Motor neuron (in vitro differentiated cells): ENCODE measurements around the gene ADGRG7. TPM values are rescaled to one million over a fixed set of nuclear protein-coding genes. Genes with fewer than 3 reads are reported as not detected.
"Not testable (repeated sequence)": the region's sequence is repeated elsewhere in the genome, so short reads cannot be mapped to it uniquely, and the experiment has no call there.

ENCODE experiments used
- ATAC-seq, 8 experiments: fragments of 200-7000 bp; cut with Tn5 transposase; replicated peaks in 6 of 8; 2 replicates each; pipeline ENCODE4 v1.8.0; 2021; ENCODE audit warnings: mild to moderate bottlenecking in 8 of 8, moderate library complexity in 8 of 8
- H3K27ac ChIP-seq, 2 donors: fragments of 250-450 bp; sonication (Bioruptor Pico); 2 replicates each; pipeline ENCODE4 v1.9.0; 2021; ENCODE audit warnings: antibody characterized with exemption in 2 of 2, mild to moderate bottlenecking in 2 of 2, moderate library complexity in 1 of 2
- H3K4me1 ChIP-seq, 2 donors: fragments of 250-450 bp; sonication (Bioruptor Pico); replicated peaks in 1 of 2; 2 replicates each; pipeline ENCODE4 v1.6.1; 2021; ENCODE audit warnings: antibody characterized with exemption in 2 of 2, mild to moderate bottlenecking in 2 of 2, moderate library complexity in 1 of 2
- H3K4me3 ChIP-seq, 5 donors: fragments of 250-450 bp; sonication (Bioruptor Pico); 2 replicates each; pipeline ENCODE4 v1.9.0; 2021; ENCODE audit warnings: antibody characterized with exemption in 5 of 5, mild to moderate bottlenecking in 5 of 5, moderate library complexity in 4 of 5
- WGBS, 10 experiments: fragments of 450-650 bp; shearing (Covaris generic); methylation state at CpG; one replicate each; pipeline ENCODE4 v1.0.0; 2022; 5-methylcytosine and 5-hydroxymethylcytosine counted together
- in situ Hi-C, 9 experiments: fragments of 400-800 bp; cut with MboI; loops; one replicate each; pipeline ENCODE4 v1.15.0; 2021; ENCODE audit warnings: low sequenced_read_pairs in 9 of 9, low pct_unique_long_range_greater_than_20kb in 2 of 9; ENCODE audit not compliant: unreplicated experiment in 9 of 9
- total RNA-seq, 8 experiments: library from RNA; unstranded; fragments of 300-600 nt; gene quantifications; 2 replicates each; pipeline versions ENCODE4 v1.2.3 to v1.2.4, GENCODE V29; 2022

ADGRG7 gene
- total RNA-seq, 8 experiments from 2014 or later = 0.66 TPM; not detected in 7

DNA sequence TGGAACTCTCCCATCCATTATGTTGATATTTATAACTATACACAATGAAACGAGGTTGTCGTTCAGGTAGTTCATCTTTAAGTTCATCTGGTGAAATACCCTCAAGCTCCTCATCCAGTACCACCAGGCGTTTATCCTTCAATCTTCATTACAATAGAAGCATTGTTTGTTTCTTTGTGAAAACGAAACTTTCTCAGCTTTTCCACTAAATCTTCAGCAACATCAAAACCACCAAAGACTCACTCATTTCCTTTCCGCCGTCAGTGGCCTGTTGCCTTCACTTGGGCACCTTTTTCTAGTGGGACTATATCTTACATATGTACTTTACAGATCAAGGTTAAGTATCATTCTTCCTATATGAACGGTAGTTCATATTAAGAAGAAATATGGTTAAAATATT, 55.8 kb downstream of the ADGRG7 start:
- no peak for ATAC-seq
- in situ Hi-C loops = no loop called here
- Histone ChIP-seq H3K4me3 (no peak overlapping the region), H3K27ac (no peak overlapping the region), H3K4me1 (no peaks in the 10 kb centered on the region)
- 46 to 100% (median 68%) methylated on average over 1 to 7 of the region's 7 CpGs for WGBS, 10 experiments

DNA sequence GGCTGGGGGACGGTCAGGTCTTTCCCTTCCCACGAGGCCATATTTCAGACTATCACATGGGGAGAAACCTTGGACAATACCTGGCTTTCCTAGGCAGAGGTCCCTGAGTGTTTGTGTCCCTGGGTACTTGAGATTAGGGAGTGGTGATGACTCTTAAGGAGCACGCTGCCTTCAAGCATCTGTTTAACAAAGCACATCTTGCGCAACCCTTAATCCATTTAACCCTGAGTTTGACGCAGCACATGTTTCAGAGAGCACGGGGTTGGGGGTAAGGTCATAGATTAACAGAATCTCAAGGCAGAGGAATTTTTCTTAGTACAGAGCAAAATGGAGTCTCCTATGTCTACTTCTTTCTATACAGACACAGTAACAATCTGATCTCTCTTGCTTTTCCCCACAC, 57.3 kb downstream of the ADGRG7 start:
- H3K4me3 ChIP-seq, H3K4me1 ChIP-seq, H3K27ac ChIP-seq, in situ Hi-C loops, ATAC-seq: not testable (repeated sequence)
- WGBS, 10 experiments = 0 to 100% (median 53%) methylated on average over 1 to 2 of the region's 6 CpGs; no CpG with 5 or more reads in 6 of the 10 experiments

DNA sequence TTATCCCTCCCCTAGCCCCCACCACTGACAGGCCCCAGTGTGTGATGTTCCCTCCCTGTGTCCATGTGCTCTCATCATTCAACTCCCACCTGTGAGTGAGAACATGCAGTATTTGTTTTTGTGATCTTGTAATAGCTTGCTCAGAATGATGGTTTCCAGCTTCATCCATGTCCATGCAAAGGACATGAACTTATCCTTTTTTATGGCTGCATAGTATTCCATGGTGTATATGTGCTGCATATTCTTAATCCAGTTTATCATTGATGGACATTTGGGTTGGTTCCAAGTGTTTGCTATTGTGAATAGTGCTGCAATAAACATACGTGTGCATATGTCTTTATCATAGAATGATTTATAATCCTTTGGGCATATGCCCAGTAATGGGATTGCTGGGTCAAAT, 57.9 kb downstream of the ADGRG7 start:
- H3K4me3 ChIP-seq, H3K27ac ChIP-seq, ATAC-seq, in situ Hi-C loops, H3K4me1 ChIP-seq: not testable (repeated sequence)
- WGBS, 10 experiments = 11 to 100% (median 95%) methylated on average over 1 of the region's 1 CpG; no CpG with 5 or more reads in 6 of the 10 experiments

DNA sequence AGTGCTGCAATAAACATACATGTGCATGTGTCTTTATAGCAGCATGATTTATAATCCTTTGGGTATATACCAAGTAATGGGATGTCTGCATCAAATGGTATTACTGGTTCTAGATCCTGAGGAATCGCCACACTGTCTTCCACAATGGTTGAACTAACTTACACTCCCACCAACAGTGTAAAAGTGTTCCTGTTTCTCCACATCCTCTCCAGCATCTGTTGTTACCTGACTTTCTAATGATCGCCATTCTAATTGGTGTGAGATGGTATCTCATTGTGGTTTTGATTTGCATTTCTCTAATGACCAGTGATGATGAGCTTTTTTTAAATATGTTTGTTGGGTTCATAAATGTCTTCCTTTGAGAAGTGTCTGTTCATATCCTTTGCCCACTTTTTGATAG, 61.6 kb downstream of the ADGRG7 start:
- WGBS, 10 experiments = 68 to 100% (median 100%) methylated on average over 1 to 2 of the region's 2 CpGs; no CpG with 5 or more reads in 5 of the 10 experiments
- in situ Hi-C loops, ATAC-seq, H3K27ac ChIP-seq, H3K4me3 ChIP-seq, H3K4me1 ChIP-seq: not testable (repeated sequence)

GRCh38 chr3:100681496-100681895, 72.1 kb downstream of the ADGRG7 start:
- in situ Hi-C loops = no loop called here
- Histone ChIP-seq H3K4me3 (no peak overlapping the region), H3K27ac (no peak overlapping the region), H3K4me1 (no peaks in the 10 kb centered on the region)
- ATAC-seq = no peak
- whole genome bisulfite sequencing, 10 experiments = 33 to 100% (median 100%) methylated on average over 1 of the region's 1 CpG; no CpG with 5 or more reads in 5 of the 10 experiments

GRCh38 chr3:100682056-100682853, 72.9 kb downstream of the ADGRG7 start:
- in situ Hi-C loops = no loop called here

DNA sequence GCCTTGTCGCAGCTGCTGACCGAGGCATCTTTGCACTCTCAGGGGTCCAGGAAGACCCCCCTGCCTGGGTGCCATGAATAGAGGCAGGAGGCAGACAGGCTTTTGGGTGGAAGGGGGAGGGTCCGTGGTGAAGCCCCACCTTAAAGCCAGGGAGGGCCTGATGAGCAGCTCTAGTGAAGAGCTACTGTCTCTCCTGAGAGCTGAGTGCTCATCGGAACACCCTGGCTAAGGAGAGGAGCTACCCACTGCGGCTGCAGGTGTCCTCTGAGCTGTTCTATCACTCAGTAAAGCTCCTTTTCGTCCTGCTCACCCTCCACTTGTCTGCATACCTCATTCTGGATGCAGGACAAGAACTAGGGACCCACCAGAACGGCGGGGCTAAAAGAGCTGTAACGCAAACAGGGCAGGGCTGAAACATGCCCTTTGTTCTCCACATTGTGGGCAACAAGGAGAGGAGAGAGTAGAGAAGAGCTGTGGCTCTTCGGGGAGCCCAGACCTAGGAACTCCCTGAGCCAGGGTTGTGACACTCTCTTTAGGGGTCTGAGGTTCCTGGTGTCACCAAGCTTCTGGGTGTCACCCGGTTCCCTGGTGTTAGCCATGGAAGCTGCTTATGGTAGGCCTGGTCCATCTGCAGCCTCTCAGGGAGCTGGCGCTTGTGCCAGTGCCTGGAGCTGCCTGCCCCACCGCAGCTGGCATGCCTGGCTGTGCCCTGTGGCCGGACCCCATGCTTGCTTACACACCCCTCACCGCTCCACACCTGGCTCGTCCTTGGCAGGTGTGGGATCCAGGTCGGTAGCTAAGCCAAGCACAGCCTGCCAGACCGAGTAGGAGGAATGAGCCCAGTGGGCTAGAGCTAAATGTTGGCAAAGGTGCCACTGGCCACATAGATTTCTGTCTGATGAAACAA, 73.7 kb downstream of the ADGRG7 start:
- ATAC-seq = peak in 1 of 8 experiments; percentile 49
- Histone ChIP-seq H3K4me3 (no peak overlapping the region), H3K27ac (no peak overlapping the region), H3K4me1 (no peaks in the 10 kb centered on the region)
- 50 to 93% (median 72%) methylated on average over 2 to 7 of the region's 18 CpGs; no CpG with 5 or more reads in 4 of the 10 experiments for WGBS, 10 experiments
- in situ Hi-C loops = no loop called here

More at GRCh38 chr3:100682056-100682853, 72.9 kb downstream of the ADGRG7 start:
- H3K27ac ChIP-seq = no peak overlapping the region
- no peaks in the 10 kb centered on the region for H3K4me1 ChIP-seq
- WGBS, 10 experiments = 47 to 100% (median 79%) methylated on average over 1 to 3 of the region's 41 CpGs; no CpG with 5 or more reads in 7 of the 10 experiments
- no peak overlapping the region for H3K4me3 ChIP-seq
- peak in 1 of 8 experiments; percentile 56 for ATAC-seq

- in situ Hi-C loops = no loop called here
- ATAC-seq = no peak
- H3K27ac ChIP-seq = no peak overlapping the region
- H3K4me1 ChIP-seq = no peaks in the 10 kb centered on the region
- no peak overlapping the region for H3K4me3 ChIP-seq
Measured at GRCh38 chr3:100693225-100693624, 83.8 kb downstream of the ADGRG7 start.

- WGBS, 10 experiments = 12 to 95% (median 68%) methylated on average over 1 to 2 of the region's 2 CpGs; no CpG with 5 or more reads in 2 of the 10 experiments
- Histone ChIP-seq H3K27ac (no peak overlapping the region), H3K4me3 (no peak overlapping the region), H3K4me1 (no peaks in the 10 kb centered on the region)
- in situ Hi-C loops = no loop called here
- ATAC-seq = no peak
Measured at GRCh38 chr3:100695696-100696095, 86.3 kb downstream of the ADGRG7 start.

DNA sequence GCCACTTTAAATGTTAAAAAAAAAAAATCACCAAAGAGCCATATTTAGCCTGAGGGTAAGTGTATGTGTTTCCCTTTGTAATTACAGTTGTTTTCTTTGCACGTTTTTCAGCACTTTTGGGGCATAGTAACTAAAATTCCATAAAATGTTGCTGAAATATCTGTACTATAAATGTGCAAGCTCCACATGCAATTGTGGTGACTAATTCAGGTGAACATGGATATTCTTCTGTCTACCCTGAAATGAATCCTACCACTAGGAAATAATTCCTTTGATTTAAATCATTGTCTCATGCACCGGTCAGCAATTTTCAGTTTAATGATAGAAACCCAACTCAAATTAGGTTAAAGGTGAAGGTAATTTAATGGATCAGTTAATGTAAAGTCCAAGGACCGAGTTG, 86.8 kb downstream of the ADGRG7 start:
- Histone ChIP-seq H3K4me1 (no peaks in the 10 kb centered on the region), H3K27ac (no peak overlapping the region), H3K4me3 (no peak overlapping the region)
- in situ Hi-C loops = no loop called here
- 7 to 91% (median 66%) methylated on average over 2 to 3 of the region's 3 CpGs for WGBS, 10 experiments
- ATAC-seq = no peak

DNA sequence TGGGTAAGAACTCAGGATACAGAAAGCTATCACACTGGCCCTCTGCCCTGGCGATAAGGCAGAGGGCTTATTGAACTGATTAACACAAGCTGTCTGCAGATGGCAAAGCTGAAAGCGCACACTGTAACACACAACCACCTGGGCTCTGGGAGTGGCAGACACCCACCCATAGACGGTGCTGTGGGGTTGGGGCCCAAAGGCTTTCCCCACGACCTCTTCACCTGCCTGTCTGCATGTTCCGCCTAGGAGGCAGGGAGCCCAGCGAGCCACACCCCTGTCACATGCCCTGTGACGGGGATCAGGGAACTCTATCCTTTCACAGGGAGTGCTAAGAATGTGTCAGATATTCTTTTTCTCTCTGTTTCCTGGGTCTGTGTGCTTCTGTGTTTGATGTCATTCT, 87.8 kb downstream of the ADGRG7 start:
- peak in 3 of 8 experiments; percentile 36 to 76 (median 52) for ATAC-seq
- in situ Hi-C loops = no loop called here
- Histone ChIP-seq H3K27ac (no peak overlapping the region), H3K4me1 (no peaks in the 10 kb centered on the region), H3K4me3 (no peak overlapping the region)
- 0 to 93% (median 68%) methylated on average over 1 to 5 of the region's 7 CpGs; no CpG with 5 or more reads in 6 of the 10 experiments for WGBS, 10 experiments

- ATAC-seq = no peak
- no peaks in the 10 kb centered on the region for H3K4me1 ChIP-seq
- WGBS, 10 experiments = 20 to 100% (median 79%) methylated on average over 1 to 5 of the region's 5 CpGs; no CpG with 5 or more reads in 1 of the 10 experiments
- no peak overlapping the region for H3K4me3 ChIP-seq
- in situ Hi-C loops = no loop called here
- H3K27ac ChIP-seq = no peak overlapping the region
Measured at GRCh38 chr3:100697723-100698285, 88.4 kb downstream of the ADGRG7 start.

DNA sequence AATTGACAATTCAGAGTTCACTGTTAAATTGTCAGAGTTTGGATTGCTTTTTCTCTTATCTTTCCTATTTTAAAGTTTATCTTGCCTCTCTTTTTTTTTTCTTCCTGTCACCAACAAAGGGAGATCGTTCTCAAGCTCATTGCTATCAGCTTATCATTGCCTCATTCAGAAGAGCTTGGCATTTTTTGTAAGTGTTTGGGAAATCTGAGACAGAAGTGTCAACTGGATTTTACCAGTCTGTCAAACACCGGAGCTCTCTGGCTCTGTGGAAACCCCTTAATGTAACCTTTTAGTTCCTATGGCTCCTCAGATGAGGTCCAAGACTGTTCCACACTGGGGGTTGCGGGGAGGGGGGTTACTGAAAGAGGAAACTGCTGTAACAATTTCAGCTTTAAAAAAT, 89.3 kb downstream of the ADGRG7 start:
- 0 to 83% (median 58%) methylated on average over 1 to 3 of the region's 3 CpGs; no CpG with 5 or more reads in 1 of the 10 experiments for WGBS, 10 experiments
- in situ Hi-C loops = no loop called here
- H3K4me3 ChIP-seq = no peak overlapping the region
- peak in 2 of 8 experiments; percentile 43 to 52 for ATAC-seq
- no peak overlapping the region for H3K27ac ChIP-seq
- H3K4me1 ChIP-seq = no peaks in the 10 kb centered on the region
